K562 (cell line): Measurements from ENCODE around the gene CADPS2. TPM values are rescaled to one million over a fixed set of nuclear protein-coding genes. Genes with fewer than 3 reads are reported as not detected.

Experiments used
- STAT5B ChIP-seq: fragments of 250-450 bp; sonication (Bioruptor Pico); IDR thresholded peaks from 2 replicates; pipeline ENCODE4 v1.8.0; 2021; ENCODE audit warnings: mild to moderate bottlenecking, inconsistent platforms
- ZNF445 ChIP-seq: fragments of 250-450 bp; sonication (Bioruptor Pico); IDR thresholded peaks from 2 replicates; pipeline ENCODE4 v1.4.0; 2020; ENCODE audit warnings: low read depth, mild to moderate bottlenecking, moderate library complexity
- polyA plus RNA-seq, 8 experiments: library from polyadenylated mRNA; depleted of rRNA in 4 of 8; stranded (reverse) in 5 of 8; unstranded in 3 of 8; fragments of >200 nt; fragmentation: Nextera tagmentation in 2 of 8; fragmentation: Illumina TruSeq in 1 of 8; extraction: Ambion mirVana in 2 of 8; extraction: Trizol in 1 of 8; gene quantifications; 2 replicates each; pipeline versions ENCODE4 v1.2.1 to v1.2.3, GENCODE V29; 2011 to 2014; ENCODE audit warnings: inconsistent platforms in 1 of 8, missing spikeins in 1 of 8
- total RNA-seq, 7 experiments: library from RNA; depleted of rRNA in 6 of 7; stranded (reverse); fragments of >200 nt in 6 of 7; fragmentation: Illumina TruSeq in 2 of 7; extraction: Trizol in 2 of 7; gene quantifications; 2 replicates each; pipeline versions ENCODE4 v1.2.1 to v1.2.3, GENCODE V29; 2011 to 2021; ENCODE audit warnings: low replicate concordance in 1 of 7
- TF ChIP-seq, protein P1 (sequence below): sonication (generic); formaldehyde crosslinking; IDR thresholded peaks from 2 replicates; pipeline ENCODE4 v1.8.1; 2023; ENCODE audit warnings: missing genetic modification reagents, mild to moderate bottlenecking, borderline replicate concordance
- TF ChIP-seq, protein P2 (sequence below), 2 experiments: fragments of 450-650 bp; IDR thresholded peaks; 2 replicates each; pipeline ENCODE4 v1.6.1; 2016; ENCODE audit warnings: mild to moderate bottlenecking in 2 of 2, borderline replicate concordance in 1 of 2, low read depth in 1 of 2, moderate library complexity in 1 of 2

Gene CADPS2
- total and polyA plus RNA-seq, 9 of the 15 experiments (the other 6 are each of a cell fraction or from before 2014, with no cell fraction given), result 0.03 to 0.14 (median 0.04) TPM; not detected in 1

DNA sequence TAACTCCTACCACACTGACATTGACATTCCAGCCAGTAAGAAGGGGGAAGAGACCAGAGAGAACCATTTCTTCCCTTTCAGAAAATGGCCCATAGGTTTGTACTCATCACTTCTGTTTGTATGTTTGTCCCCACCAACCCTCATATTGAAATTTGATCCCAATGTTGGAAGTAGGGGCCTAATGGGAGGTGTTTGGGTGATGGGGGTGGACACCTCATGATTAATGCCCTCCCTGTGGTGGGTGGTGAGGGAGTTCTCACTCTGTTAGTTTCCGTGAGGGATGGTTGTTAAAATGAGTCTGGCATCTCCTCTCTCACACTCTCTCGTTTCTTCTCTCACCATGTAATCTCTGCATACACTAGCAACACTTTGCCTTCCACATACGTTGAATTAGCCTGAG, 21.4 kb downstream of the CADPS2 start (continued):
- TF ChIP-seq, protein P1, sequence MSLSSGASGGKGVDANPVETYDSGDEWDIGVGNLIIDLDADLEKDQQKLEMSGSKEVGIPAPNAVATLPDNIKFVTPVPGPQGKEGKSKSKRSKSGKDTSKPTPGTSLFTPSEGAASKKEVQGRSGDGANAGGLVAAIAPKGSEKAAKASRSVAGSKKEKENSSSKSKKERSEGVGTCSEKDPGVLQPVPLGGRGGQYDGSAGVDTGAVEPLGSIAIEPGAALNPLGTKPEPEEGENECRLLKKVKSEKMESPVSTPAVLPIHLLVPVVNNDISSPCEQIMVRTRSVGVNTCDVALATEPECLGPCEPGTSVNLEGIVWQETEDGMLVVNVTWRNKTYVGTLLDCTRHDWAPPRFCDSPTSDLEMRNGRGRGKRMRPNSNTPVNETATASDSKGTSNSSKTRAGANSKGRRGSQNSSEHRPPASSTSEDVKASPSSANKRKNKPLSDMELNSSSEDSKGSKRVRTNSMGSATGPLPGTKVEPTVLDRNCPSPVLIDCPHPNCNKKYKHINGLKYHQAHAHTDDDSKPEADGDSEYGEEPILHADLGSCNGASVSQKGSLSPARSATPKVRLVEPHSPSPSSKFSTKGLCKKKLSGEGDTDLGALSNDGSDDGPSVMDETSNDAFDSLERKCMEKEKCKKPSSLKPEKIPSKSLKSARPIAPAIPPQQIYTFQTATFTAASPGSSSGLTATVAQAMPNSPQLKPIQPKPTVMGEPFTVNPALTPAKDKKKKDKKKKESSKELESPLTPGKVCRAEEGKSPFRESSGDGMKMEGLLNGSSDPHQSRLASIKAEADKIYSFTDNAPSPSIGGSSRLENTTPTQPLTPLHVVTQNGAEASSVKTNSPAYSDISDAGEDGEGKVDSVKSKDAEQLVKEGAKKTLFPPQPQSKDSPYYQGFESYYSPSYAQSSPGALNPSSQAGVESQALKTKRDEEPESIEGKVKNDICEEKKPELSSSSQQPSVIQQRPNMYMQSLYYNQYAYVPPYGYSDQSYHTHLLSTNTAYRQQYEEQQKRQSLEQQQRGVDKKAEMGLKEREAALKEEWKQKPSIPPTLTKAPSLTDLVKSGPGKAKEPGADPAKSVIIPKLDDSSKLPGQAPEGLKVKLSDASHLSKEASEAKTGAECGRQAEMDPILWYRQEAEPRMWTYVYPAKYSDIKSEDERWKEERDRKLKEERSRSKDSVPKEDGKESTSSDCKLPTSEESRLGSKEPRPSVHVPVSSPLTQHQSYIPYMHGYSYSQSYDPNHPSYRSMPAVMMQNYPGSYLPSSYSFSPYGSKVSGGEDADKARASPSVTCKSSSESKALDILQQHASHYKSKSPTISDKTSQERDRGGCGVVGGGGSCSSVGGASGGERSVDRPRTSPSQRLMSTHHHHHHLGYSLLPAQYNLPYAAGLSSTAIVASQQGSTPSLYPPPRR (CRISPR knock-in tag), result no peak
- TF ChIP-seq STAT5B (CRISPR knock-in tag) (no peak), ZNF445 (no peak)
- TF ChIP-seq, protein P2, sequence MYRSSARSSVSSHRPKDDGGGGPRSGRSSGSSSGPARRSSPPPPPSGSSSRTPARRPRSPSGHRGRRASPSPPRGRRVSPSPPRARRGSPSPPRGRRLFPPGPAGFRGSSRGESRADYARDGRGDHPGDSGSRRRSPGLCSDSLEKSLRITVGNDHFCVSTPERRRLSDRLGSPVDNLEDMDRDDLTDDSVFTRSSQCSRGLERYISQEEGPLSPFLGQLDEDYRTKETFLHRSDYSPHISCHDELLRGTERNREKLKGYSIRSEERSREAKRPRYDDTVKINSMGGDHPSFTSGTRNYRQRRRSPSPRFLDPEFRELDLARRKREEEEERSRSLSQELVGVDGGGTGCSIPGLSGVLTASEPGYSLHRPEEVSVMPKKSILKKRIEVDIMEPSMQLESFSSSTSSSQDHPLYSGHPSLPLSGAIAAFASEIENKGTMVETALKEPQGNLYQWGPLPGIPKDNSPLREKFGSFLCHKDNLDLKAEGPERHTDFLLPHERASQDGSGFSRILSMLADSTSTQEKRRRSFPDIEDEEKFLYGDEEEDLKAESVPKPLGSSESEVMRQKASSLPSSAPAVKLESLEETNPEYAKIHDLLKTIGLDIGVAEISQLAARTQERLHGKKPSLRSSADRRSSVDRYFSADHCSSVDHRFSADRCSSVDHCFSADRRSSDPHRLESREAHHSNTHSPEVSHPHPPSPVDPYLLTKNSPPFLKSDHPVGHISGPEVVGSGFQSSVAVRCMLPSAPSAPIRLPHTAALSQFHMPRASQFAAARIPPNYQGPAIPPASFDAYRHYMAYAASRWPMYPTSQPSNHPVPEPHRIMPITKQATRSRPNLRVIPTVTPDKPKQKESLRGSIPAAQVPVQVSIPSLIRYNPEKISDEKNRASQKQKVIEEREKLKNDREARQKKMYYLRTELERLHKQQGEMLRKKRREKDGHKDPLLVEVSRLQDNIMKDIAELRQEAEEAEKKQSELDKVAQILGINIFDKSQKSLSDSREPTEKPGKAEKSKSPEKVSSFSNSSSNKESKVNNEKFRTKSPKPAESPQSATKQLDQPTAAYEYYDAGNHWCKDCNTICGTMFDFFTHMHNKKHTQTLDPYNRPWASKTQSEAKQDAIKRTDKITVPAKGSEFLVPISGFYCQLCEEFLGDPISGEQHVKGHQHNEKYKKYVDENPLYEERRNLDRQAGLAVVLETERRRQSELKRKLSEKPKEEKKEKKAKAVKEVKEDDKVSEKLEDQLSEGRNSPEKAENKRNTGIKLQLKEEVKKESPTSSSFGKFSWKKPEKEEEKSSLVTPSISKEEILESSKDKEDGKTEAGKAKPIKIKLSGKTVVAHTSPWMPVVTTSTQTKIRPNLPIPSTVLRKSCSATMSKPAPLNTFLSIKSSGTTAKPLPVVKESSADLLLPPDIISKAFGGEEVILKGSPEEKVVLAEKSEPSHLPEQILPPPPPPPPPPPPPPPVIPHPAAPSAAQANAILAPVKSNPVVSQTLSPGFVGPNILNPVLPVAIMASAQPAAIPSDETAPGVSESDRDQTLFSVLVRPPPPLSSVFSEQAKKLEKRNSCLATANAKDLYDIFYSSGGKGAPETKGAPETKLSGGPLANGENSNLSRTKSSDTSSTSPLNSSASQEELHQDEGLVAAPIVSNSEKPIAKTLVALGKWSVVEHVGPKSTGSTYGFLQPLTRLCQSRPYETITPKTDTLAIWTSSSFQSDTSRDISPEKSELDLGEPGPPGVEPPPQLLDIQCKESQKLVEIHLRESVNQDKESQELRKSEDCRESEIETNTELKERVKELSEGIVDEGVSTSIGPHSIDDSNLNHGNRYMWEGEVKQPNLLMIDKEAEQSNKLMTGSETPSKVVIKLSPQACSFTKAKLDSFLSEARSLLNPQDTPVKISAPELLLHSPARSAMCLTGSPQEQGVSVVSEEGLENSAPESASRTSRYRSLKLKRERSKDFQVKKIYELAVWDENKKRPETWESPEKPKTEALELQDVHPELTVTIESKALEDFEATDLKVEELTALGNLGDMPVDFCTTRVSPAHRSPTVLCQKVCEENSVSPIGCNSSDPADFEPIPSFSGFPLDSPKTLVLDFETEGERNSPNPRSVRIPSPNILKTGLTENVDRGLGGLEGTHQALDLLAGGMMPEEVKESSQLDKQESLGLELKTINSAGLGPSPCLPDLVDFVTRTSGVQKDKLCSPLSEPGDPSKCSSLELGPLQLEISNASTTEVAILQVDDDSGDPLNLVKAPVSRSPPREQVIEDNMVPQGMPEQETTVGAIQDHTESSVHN (IDR thresholded peaks at IDR 0.05; ENCODE audit: borderline replicate concordance in 1 of 2, low read depth in 1 of 2), result no peak
